Peyer's patch (tissue), 4 donors: ENCODE measurements around the gene KYNU. TPM values are rescaled to one million over a fixed set of nuclear protein-coding genes. Genes with fewer than 3 reads are reported as not detected.

Experiments
- DNase-seq, 3 donors: peaks; one replicate each; pipeline ENCODE4 v3.0.0-alpha.2; 2017 to 2019
- H3K27ac ChIP-seq, 4 donors: fragments of 200-600 bp; sonication (generic); one replicate each; pipeline ENCODE4 v1.5.1; 2016 to 2019
- H3K27me3 ChIP-seq, 2 donors: fragments of 200-600 bp; sonication (generic); one replicate each; pipeline ENCODE4 v1.5.1; 2019
- H3K36me3 ChIP-seq, 3 donors: fragments of 200-600 bp; sonication (generic); one replicate each; pipeline ENCODE4 v1.5.1; 2016 to 2019
- H3K4me1 ChIP-seq, 4 donors: fragments of 200-600 bp; sonication (generic); one replicate each; pipeline ENCODE4 v1.5.1; 2016 to 2019
- H3K4me3 ChIP-seq, 4 donors: fragments of 200-600 bp; sonication (generic); 1 replicate in 3 of 4; 2 replicates in 1 of 4; pipeline ENCODE4 v1.5.1; 2016 to 2019; ENCODE audit warnings: mild to moderate bottlenecking in 1 of 4
- H3K9me3 ChIP-seq, 4 donors: fragments of 200-600 bp; sonication (generic); one replicate each; pipeline ENCODE4 v1.5.1; 2016 to 2019; ENCODE audit warnings: mild to moderate bottlenecking in 1 of 4
- CTCF ChIP-seq, 6 experiments: fragments of 450-650 bp in 4 of 6; fragments of 200-600 bp in 2 of 6; sonication (generic) in 1 of 6; IDR thresholded peaks; one replicate each; pipeline ENCODE4 v1.5.1; 2017 to 2019; ENCODE audit warnings: antibody characterized with exemption in 6 of 6, mild to moderate bottlenecking in 3 of 6, moderate library complexity in 1 of 6
- POLR2A ChIP-seq, 2 donors: fragments of 450-650 bp; IDR thresholded peaks; one replicate each; pipeline ENCODE4 v1.5.1; 2017; ENCODE audit warnings: antibody characterized with exemption in 2 of 2, mild to moderate bottlenecking in 2 of 2, moderate library complexity in 2 of 2
- total RNA-seq, 4 donors: library from RNA; depleted of rRNA; stranded (reverse); fragments of >200 nt; gene quantifications; one replicate each; pipeline ENCODE4 v1.1.0, GENCODE V29; 2016

The KYNU gene
- total RNA-seq, 4 donors from 2014 or later: 0.53 to 25.6 (median 2.5) TPM

- H3K9me3 ChIP-seq: no peaks in the 10 kb centered on the region
- H3K4me3 ChIP-seq: no peak overlapping the region
- no peaks in the 10 kb centered on the region for H3K36me3 ChIP-seq
- DNase-seq: no peak
- H3K27ac ChIP-seq: no peak overlapping the region
- no peaks in the 10 kb centered on the region for H3K27me3 ChIP-seq
- H3K4me1 ChIP-seq: no peaks in the 10 kb centered on the region
- no peak for TF ChIP-seq CTCF (IDR thresholded peaks at IDR 0.05)
- TF ChIP-seq POLR2A (IDR thresholded peaks at IDR 0.05): no peak
Observed at GRCh38 chr2:142952793-142953494, 75.5 kb downstream of the KYNU start.

GRCh38 chr2:142954493-142954892 lies 77.0 kb downstream of the KYNU start:
- Histone ChIP-seq H3K4me3 (no peak overlapping the region), H3K36me3 (no peaks in the 10 kb centered on the region), H3K27me3 (no peaks in the 10 kb centered on the region), H3K27ac (no peak overlapping the region), H3K4me1 (no peaks in the 10 kb centered on the region), H3K9me3 (no peaks in the 10 kb centered on the region)
- TF ChIP-seq CTCF (IDR thresholded peaks at IDR 0.05) (no peak), POLR2A (IDR thresholded peaks at IDR 0.05) (no peak)
- DNase-seq: no peak

- Histone ChIP-seq H3K4me3 (no peak overlapping the region), H3K9me3 (no peaks in the 10 kb centered on the region), H3K36me3 (no peaks in the 10 kb centered on the region), H3K4me1 (no peaks in the 10 kb centered on the region), H3K27ac (no peak overlapping the region), H3K27me3 (no peaks in the 10 kb centered on the region)
- no peak for DNase-seq
- TF ChIP-seq POLR2A (IDR thresholded peaks at IDR 0.05) (no peak), CTCF (IDR thresholded peaks at IDR 0.05) (no peak)
Observed at GRCh38 chr2:142957144-142957543, 79.7 kb downstream of the KYNU start.

GRCh38 chr2:142961202-142961601 lies 83.7 kb downstream of the KYNU start:
- no peak overlapping the region for H3K27ac ChIP-seq
- TF ChIP-seq POLR2A (IDR thresholded peaks at IDR 0.05): no peak
- no peak for TF ChIP-seq CTCF (IDR thresholded peaks at IDR 0.05)
- no peaks in the 10 kb centered on the region for H3K36me3 ChIP-seq

GRCh38 chr2:142965443-142965842 lies 88.0 kb downstream of the KYNU start:
- Histone ChIP-seq H3K36me3 (no peaks in the 10 kb centered on the region), H3K27ac (no peak overlapping the region), H3K27me3 (no peaks in the 10 kb centered on the region), H3K4me1 (no peaks in the 10 kb centered on the region), H3K9me3 (no peaks in the 10 kb centered on the region), H3K4me3 (no peak overlapping the region)
- DNase-seq: no peak
- no peak for TF ChIP-seq CTCF (IDR thresholded peaks at IDR 0.05)

More at GRCh38 chr2:142961202-142961601, 83.7 kb downstream of the KYNU start:
- Histone ChIP-seq H3K4me1 (no peaks in the 10 kb centered on the region), H3K4me3 (no peak overlapping the region), H3K27me3 (no peaks in the 10 kb centered on the region), H3K9me3 (no peaks in the 10 kb centered on the region)
- DNase-seq: no peak

- no peak for DNase-seq
- Histone ChIP-seq H3K9me3 (no peaks in the 10 kb centered on the region), H3K4me1 (no peaks in the 10 kb centered on the region), H3K27me3 (no peaks in the 10 kb centered on the region), H3K27ac (no peak overlapping the region), H3K4me3 (no peak overlapping the region), H3K36me3 (no peaks in the 10 kb centered on the region)
- TF ChIP-seq POLR2A (IDR thresholded peaks at IDR 0.05) (no peak), CTCF (IDR thresholded peaks at IDR 0.05) (no peak)
Observed at GRCh38 chr2:142966284-142966683, 88.8 kb downstream of the KYNU start.
